Inflammatory macrophage treated with lipopolysaccharide for 1 hour (primary cell): ENCODE results near the gene PHTF2.
"Not testable (repeated sequence)": the region's sequence is repeated elsewhere in the genome, so short reads cannot be mapped to it uniquely, and the experiment has no call there.

Experiments used
- DNase-seq, 2 donors: peaks; one replicate each; pipeline ENCODE4 v3.0.0-alpha.2; 2020 to 2022

Gene PHTF2

GRCh38 chr7:77999168-77999567 is 200.6 kb downstream of the PHTF2 start:
- DNase-seq, result not testable (repeated sequence)

DNA sequence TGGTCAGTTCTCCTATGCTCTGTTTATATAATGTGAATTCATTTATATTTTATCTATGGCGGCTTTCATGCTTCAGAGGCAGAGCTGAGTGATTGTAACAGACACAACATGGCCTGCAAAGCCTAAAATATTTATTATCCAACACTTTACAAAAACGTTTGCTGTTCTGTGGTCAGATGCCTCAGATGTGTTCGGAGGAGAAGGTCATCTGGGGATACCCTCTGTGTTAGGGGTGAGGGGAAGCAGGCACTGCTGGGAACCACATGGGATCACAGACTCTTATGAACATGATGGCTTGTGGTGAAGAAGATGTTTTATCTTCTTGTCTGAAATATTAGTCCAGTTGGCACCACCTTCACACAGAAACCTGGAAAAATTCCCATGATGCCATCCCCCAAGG is 203.4 kb downstream of the PHTF2 start:
- no peak for DNase-seq

- no peak for DNase-seq
Measured at GRCh38 chr7:78002715-78003114, 204.1 kb downstream of the PHTF2 start.

- DNase-seq, result no peak
Measured at GRCh38 chr7:78006063-78006755, 207.6 kb downstream of the PHTF2 start.
